Measurements from ENCODE around the gene DEFB116.
"Not testable (repeated sequence)": the region's sequence is repeated elsewhere in the genome, so short reads cannot be mapped to it uniquely, and the experiment has no call there.

DEFB116 gene, protein sequence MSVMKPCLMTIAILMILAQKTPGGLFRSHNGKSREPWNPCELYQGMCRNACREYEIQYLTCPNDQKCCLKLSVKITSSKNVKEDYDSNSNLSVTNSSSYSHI

DNA sequence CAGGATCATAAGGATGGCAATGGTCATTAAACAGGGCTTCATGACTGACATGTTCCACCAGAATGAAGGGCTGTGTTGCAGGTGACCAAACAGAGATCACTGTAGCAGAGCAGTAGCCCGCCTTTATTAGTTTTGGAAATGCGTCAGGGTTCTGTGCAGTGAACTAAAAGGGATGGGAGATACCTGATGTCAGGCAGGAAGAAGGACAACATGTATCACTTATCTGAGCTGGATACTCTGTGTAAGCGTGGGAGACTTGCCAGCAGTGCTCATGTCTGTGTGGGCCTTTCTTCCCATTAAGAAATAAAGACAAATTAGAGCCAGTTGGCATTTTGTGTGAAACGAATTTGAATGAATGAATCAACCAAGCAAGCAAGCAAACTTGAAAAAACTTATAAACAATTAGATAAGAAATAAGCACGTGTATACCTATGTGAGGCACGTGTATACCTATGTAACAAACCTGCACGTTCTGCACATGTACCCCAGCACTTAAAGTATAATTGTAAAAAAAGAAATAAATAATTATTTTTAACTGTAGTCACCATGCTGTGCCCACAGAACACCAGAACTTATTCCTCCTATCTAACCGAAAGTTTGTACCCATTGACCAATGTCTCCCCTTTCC is at the start of gene DEFB116:
Gene DEFB116 (minus strand): TSS at position 51 of the 628 bp plus-strand sequence. CDS start 0 bp downstream, at position 51.
- DNase-seq, result no peak

DNA sequence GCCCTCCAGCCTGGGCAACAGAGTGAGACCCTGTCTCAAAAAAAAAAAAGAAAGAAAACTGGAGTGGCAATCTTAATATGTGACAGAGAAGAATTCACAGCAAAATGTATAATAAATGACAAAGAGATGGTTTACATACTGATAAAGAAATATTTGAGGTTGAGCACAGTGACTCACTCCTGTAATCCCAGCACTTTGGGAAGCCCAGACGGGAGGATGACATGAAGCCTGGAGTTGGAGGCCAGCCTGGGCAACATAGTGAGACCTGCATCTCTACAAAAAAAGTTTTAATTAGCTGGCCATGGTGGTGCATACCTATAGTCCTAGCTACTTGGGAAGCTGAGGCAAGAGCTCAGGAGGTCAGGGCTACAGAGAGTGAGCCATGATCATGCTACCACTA is 47.6 kb upstream of the DEFB116 start:
- DNase-seq, result no peak

DNA sequence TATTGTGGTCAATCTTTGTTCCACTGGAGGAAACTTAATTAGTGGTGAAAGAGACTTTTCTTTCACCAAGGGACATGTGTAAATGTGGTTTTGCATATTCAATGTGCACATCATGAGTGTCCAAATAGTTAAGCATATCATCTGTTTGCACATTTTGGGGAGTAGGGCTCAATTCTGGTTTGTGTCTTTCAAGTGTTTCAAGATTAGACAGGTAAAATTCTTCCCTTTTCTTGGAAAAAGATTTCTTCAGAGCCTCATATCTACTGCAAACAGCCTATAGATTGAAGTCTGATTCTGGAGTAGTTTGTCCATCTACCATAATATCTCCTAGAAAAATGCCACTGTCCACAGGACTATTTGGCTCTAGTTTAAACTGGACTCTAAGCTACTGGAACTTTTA is 33.1 kb upstream of the DEFB116 start:
- no peak for DNase-seq

DNA sequence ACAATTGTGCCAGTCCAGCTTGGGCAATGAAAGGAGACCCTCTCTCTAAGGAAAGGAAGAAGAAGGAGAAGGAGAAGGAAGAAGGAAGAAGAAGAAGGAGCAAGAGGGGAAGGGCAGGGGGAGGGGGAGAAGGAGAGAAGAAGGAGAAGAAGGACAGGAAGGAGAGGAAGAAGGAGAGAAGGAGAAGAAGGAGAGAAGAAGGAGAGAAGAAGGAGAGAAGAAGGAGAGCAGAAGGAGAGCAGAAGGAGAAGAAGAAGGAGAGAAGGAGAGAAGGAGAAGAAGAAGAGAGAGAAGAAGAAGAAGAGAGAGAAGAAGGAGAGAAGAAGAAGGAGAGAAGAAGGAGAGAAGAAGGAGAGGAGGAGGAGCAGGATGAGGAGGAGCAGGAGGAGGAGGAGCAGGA is 22.5 kb upstream of the DEFB116 start:
- no peak for DNase-seq

DNA sequence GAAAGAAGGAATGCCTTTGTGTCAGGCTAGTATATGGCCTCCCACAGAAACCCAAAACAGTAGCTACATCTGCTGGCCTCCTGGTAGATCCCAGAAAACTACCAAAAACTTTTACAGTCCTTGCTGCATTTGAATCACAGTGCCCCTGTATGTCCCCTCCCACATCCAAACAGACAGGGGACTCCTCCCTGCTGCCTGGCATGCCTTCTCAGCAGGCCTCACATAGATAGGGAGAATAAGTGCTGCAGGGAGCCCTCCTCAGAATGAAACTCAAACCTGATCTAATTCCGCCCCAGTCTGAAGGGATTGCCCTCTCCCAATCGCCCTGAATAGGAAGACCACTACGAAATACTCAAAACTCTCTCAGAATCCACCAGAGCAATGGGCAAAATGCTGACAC is 14.1 kb upstream of the DEFB116 start:
- DNase-seq, result no peak

DNA sequence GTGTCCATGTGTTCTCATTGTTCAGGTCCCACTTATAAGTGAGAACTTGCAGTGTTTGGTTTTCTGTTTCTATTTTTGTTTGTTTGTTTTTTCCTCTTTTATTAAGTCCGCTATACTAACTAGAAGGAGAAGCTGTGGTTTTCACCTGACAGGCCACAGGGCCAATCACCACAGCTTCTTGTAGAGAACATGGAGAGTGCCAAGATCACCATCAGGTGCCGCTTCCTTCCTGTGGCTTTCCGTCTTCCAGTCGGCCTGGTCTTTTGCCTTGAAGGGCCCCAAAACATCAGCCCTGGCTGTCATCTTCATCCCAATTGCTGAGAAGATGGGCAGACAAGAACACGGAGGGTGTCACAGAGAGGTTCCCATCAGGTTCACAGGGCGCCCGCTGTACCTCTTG is 23.4 kb downstream of the DEFB116 start:
- DNase-seq, result not testable (repeated sequence)

DNA sequence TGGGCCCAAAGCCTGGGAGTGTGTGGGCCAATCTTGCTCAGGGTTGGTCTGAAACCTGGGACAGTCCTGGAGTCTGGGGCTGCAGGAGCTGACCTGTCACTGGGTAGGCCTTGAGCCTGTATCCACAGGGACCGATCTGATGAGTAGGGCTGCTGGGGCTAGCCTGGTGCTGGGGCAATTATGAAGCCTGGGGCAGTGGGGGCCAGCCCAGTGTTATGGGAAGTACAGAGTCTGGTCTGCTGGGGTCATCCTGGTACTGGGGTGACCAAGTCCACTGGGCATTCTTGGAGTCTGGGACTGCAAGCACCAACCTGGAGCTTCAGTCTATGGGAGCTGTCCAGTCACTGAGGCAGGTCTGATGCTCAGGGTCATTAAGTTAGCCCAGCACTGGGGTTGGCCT is 30.2 kb downstream of the DEFB116 start:
- DNase-seq, result no peak

DNA sequence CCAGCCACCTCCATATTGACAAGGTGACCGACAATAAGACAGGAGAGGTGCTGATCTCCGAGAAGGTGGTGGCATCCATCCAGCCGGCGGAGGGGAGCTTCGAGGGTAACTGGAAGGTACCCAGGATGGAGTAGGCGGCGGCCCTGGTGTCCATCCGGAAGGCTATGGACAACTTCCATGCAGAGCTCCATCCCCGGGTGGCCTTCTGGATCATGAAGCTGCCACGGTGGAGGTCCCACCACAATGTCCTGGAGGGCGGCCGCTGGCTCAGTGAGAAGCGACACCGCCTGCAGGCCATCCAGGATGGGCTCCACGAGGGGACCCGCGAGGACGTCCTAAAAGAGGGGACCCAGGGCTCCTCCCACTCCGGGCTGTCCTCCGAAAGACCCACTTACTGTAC is 33.9 kb downstream of the DEFB116 start:
- DNase-seq, result no peak

DNA sequence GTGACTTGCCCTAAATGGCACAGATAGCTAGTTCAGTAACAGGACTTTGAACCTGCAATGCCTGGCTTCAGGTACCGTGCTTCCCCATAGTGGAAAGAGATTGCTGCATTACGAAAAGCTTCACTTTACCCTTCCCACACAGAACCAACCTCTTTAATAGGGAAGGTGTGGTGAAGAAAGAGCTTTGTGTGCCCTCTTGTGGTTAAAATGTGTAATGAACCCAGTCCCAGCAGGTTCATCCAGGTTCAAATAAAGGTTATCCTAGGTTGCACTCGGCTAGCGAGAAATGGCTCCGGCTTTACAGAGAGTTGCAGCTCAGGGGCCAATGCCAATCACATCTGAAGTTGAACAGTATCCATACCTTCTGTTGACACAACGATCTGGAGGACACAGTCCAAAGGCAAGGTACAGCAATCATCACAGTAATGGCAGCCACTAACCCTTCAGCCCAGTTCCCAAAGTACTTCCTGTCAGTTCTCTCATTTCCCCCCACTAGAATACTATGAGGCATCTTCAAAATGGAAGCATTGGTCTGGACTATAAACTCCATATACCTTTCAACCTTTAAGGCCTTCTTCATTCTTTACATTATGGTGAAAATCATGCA is 48.0 kb downstream of the DEFB116 start:
- no peak for DNase-seq

DNA sequence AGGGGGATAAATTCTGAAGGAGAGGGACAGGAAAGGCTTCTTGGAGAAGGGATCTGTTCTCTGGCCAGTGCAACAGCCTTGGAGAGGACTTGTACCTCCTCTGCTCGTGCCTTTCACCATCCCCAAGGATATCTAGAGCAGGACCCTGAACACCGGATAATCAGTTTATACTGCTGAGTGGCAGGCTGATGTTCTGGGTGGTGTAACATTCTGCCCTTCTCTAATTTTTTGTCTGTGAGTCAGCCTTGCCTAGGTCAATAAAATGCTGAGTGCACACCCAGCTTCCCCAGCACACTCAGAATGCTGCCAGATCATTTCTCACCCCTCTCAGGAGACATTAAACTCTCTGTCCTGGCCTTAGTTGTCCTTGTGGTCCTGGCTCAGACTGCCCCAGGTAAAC is 51.0 kb downstream of the DEFB116 start, which contains the start of gene DEFB115:
Gene DEFB115 (plus strand): TSS at position 301 of the 400 bp plus-strand sequence. CDS start 0 bp downstream, at position 301.
- no peak for DNase-seq

DNA sequence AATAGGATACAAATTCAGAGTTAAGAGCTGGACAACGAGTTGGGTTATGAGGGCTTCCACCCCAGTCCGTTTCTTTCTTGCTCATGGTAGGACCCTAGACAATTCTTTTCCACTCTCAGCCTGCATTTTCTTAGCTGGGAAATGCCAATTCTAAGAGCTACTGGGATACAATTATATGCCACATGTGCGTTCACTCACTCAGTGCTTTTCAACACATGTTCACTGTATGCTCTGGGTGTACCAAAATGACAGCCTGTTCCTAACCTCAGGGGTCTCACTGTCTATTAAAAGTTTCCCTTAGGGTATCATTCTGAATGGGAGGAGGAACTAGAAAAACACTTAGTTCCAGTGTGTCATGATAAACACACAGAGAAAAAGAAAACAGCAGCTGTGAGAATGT is 51.4 kb downstream of the DEFB116 start:
- no peak for DNase-seq
